Esophagus (tissue), 2 donors: Measurements from ENCODE around the gene MYO16. TPM values are rescaled to one million over a fixed set of nuclear protein-coding genes. Genes with fewer than 3 reads are reported as not detected.

Experiments used
- H3K27ac ChIP-seq, 2 donors: one replicate each; pipeline ENCODE4 v1.5.1; 2013; ENCODE audit warnings: low read depth in 2 of 2, mild to moderate bottlenecking in 2 of 2, inconsistent platforms in 1 of 2, low read length in 1 of 2, moderate library complexity in 1 of 2
- H3K27me3 ChIP-seq, 2 donors: one replicate each; pipeline ENCODE4 v1.6.1; 2013; ENCODE audit warnings: low read length in 2 of 2, control low read depth in 1 of 2, mild to moderate bottlenecking in 1 of 2; ENCODE audit not compliant: insufficient read depth in 2 of 2, control insufficient read depth in 1 of 2
- H3K36me3 ChIP-seq, 2 donors: one replicate each; pipeline ENCODE4 v1.6.1; 2013; ENCODE audit warnings: low read length in 1 of 2; ENCODE audit not compliant: control insufficient read depth in 2 of 2, insufficient read depth in 2 of 2
- H3K4me1 ChIP-seq, 2 donors: one replicate each; pipeline ENCODE4 v1.6.1; 2013; ENCODE audit warnings: low read length in 1 of 2; ENCODE audit not compliant: control insufficient read depth in 2 of 2, insufficient read depth in 2 of 2
- H3K4me3 ChIP-seq, 2 donors: one replicate each; pipeline ENCODE4 v1.5.1; 2013; ENCODE audit warnings: low read length in 2 of 2, mild to moderate bottlenecking in 2 of 2, low read depth in 1 of 2, moderate library complexity in 1 of 2
- H3K9me3 ChIP-seq, 2 donors: one replicate each; pipeline ENCODE4 v1.6.1; 2013; ENCODE audit warnings: mild to moderate bottlenecking in 2 of 2, low read depth in 1 of 2, low read length in 1 of 2, moderate library complexity in 1 of 2; ENCODE audit not compliant: control insufficient read depth in 2 of 2, insufficient read depth in 1 of 2
- WGBS, 2 donors: extraction: QIAGEN DNeasy Blood & Tissue Kit; methylation state at CpG; one replicate each; pipeline ENCODE4 v1.1.7; 2013; 5-methylcytosine and 5-hydroxymethylcytosine counted together
- polyA plus RNA-seq, 2 donors: library from polyadenylated mRNA; stranded (reverse); fragments of 200-250 nt; gene quantifications; one replicate each; pipeline ENCODE4 v1.2.3, GENCODE V29; 2013
- donor health status: healthy with polysubstance abuse.
- donor health status: Bipolar disorder and iron deficiency.

The MYO16 gene
- polyA plus RNA-seq, 2 donors = 0.06 to 0.18 TPM

- no peaks in the 10 kb centered on the region for H3K27me3 ChIP-seq
- peak overlapping the region; percentile 14 to 66 for H3K27ac ChIP-seq
- peaks cover 3 to 5% of the 10 kb centered on the region in 2 donors for H3K4me1 ChIP-seq
- H3K36me3 ChIP-seq = no peaks in the 10 kb centered on the region
- 70 to 74% methylated on average over 13 of the region's 13 CpGs for WGBS, 2 donors
- H3K9me3 ChIP-seq = no peaks in the 10 kb centered on the region
- H3K4me3 ChIP-seq = no peak overlapping the region
These were observed 525.8 kb downstream of the MYO16 start for GRCh38 chr13:109154966-109155761.

- H3K27ac ChIP-seq = peak overlapping the region; percentile 46 to 84
- no peak overlapping the region for H3K4me3 ChIP-seq
- no peaks in the 10 kb centered on the region for H3K27me3 ChIP-seq
- 29 to 41% methylated on average over 16 of the region's 16 CpGs for WGBS, 2 donors
- H3K36me3 ChIP-seq = no peaks in the 10 kb centered on the region
- H3K4me1 ChIP-seq = peaks cover 3 to 5% of the 10 kb centered on the region in 2 donors
- no peaks in the 10 kb centered on the region for H3K9me3 ChIP-seq
These were observed 526.9 kb downstream of the MYO16 start for GRCh38 chr13:109156181-109156935.

GRCh38 chr13:109157275-109157674, 527.9 kb downstream of the MYO16 start:
- H3K27ac ChIP-seq = peak overlapping the region in 1 of 2 donors; percentile 5
- 37 to 59% methylated on average over 5 of the region's 5 CpGs for WGBS, 2 donors
- H3K4me1 ChIP-seq = peaks cover 3 to 5% of the 10 kb centered on the region in 2 donors
- H3K36me3 ChIP-seq = no peaks in the 10 kb centered on the region
- no peaks in the 10 kb centered on the region for H3K27me3 ChIP-seq
- no peaks in the 10 kb centered on the region for H3K9me3 ChIP-seq
- H3K4me3 ChIP-seq = no peak overlapping the region

GRCh38 chr13:109158383-109158782, 529.0 kb downstream of the MYO16 start:
- H3K27ac ChIP-seq = no peak overlapping the region
- no peaks in the 10 kb centered on the region for H3K27me3 ChIP-seq
- no peak overlapping the region for H3K4me3 ChIP-seq
- peaks cover 3 to 5% of the 10 kb centered on the region in 2 donors for H3K4me1 ChIP-seq
- 68 to 82% methylated on average over 3 of the region's 3 CpGs for WGBS, 2 donors
- H3K9me3 ChIP-seq = no peaks in the 10 kb centered on the region
- no peaks in the 10 kb centered on the region for H3K36me3 ChIP-seq

- Histone ChIP-seq H3K36me3 (no peaks in the 10 kb centered on the region), H3K27ac (peak overlapping the region in 1 of 2 donors; percentile 15), H3K27me3 (no peaks in the 10 kb centered on the region), H3K9me3 (no peaks in the 10 kb centered on the region), H3K4me1 (peaks cover 3 to 5% of the 10 kb centered on the region in 2 donors), H3K4me3 (no peak overlapping the region)
- 82 to 87% methylated on average over 14 of the region's 14 CpGs for WGBS, 2 donors
These were observed 530.4 kb downstream of the MYO16 start for GRCh38 chr13:109159650-109160309.

- Histone ChIP-seq H3K27ac (no peak overlapping the region), H3K9me3 (no peaks in the 10 kb centered on the region), H3K36me3 (no peaks in the 10 kb centered on the region), H3K4me3 (no peak overlapping the region), H3K4me1 (peaks cover 3 to 5% of the 10 kb centered on the region in 2 donors), H3K27me3 (no peaks in the 10 kb centered on the region)
- 69% methylated on average over 4 of the region's 4 CpGs for WGBS, 2 donors
These were observed 530.9 kb downstream of the MYO16 start for GRCh38 chr13:109160357-109160756.

GRCh38 chr13:109160887-109161669, 531.7 kb downstream of the MYO16 start:
- Histone ChIP-seq H3K27ac (no peak overlapping the region), H3K4me1 (peaks cover 3 to 5% of the 10 kb centered on the region in 2 donors), H3K36me3 (no peaks in the 10 kb centered on the region), H3K27me3 (no peaks in the 10 kb centered on the region), H3K4me3 (no peak overlapping the region), H3K9me3 (no peaks in the 10 kb centered on the region)
- 46 to 65% methylated on average over 11 of the region's 11 CpGs for WGBS, 2 donors

- Histone ChIP-seq H3K4me1 (peaks cover 0 to 3% of the 10 kb centered on the region in 2 donors), H3K27ac (peak overlapping the region; percentile 41 to 61), H3K27me3 (no peaks in the 10 kb centered on the region), H3K36me3 (no peaks in the 10 kb centered on the region), H3K9me3 (no peaks in the 10 kb centered on the region), H3K4me3 (no peak overlapping the region)
- WGBS, 2 donors = 51 to 55% methylated on average over 7 of the region's 7 CpGs
These were observed 533.0 kb downstream of the MYO16 start for GRCh38 chr13:109162248-109163036.
